Heart right ventricle (tissue), 16 donors: Measurements from ENCODE around the gene HPN. TPM values are rescaled to one million over a fixed set of nuclear protein-coding genes. Genes with fewer than 3 reads are reported as not detected.
A peak's percentile ranks its signal among the peaks of the same experiment; 100 is the strongest.
"Not testable (repeated sequence)": the region's sequence is repeated elsewhere in the genome, so short reads cannot be mapped to it uniquely, and the experiment has no call there.

Source experiments
- ATAC-seq, 8 donors: fragments of 200-7000 bp; cut with Tn5 transposase; one replicate each; pipeline ENCODE4 v1.9.1; 2020; ENCODE audit warnings: mild to moderate bottlenecking in 8 of 8, moderate library complexity in 8 of 8, moderate number of reproducible peaks in 1 of 8
- DNase-seq, 2 donors: peaks; one replicate each; pipeline ENCODE4 v3.0.0-alpha.2; 2020
- H3K27ac ChIP-seq, 10 donors: fragments of 200-600 bp; sonication (generic) in 2 of 10; one replicate each; pipeline versions ENCODE4 v1.5.0 to v1.8.0; 2020 to 2022; ENCODE audit warnings: mild to moderate bottlenecking in 3 of 10
- H3K27me3 ChIP-seq, 7 donors: fragments of 200-600 bp; one replicate each; pipeline ENCODE4 v1.8.0; 2021 to 2022; ENCODE audit warnings: mild to moderate bottlenecking in 2 of 7
- H3K36me3 ChIP-seq, 9 donors: fragments of 200-600 bp; sonication (generic) in 1 of 9; one replicate each; pipeline versions ENCODE4 v1.5.0 to v1.8.0; 2020 to 2022; ENCODE audit warnings: mild to moderate bottlenecking in 2 of 9
- H3K4me1 ChIP-seq, 9 donors: fragments of 200-600 bp; sonication (generic) in 1 of 9; one replicate each; pipeline versions ENCODE4 v1.5.0 to v1.8.0; 2020 to 2022; ENCODE audit warnings: mild to moderate bottlenecking in 4 of 9
- H3K4me3 ChIP-seq, 10 donors: fragments of 200-600 bp; sonication (generic) in 2 of 10; one replicate each; pipeline versions ENCODE4 v1.5.0 to v1.8.0; 2020 to 2022; ENCODE audit warnings: mild to moderate bottlenecking in 7 of 10, moderate library complexity in 2 of 10
- H3K9me3 ChIP-seq, 11 donors: fragments of 200-600 bp in 10 of 11; sonication (generic) in 2 of 11; one replicate each; pipeline versions ENCODE4 v1.5.0 to v1.8.0; 2013 to 2022; ENCODE audit warnings: mild to moderate bottlenecking in 2 of 11, control low read depth in 1 of 11, moderate library complexity in 1 of 11
- WGBS, 2 donors: extraction: QIAGEN DNeasy Blood & Tissue Kit; methylation state at CpG; one replicate each; pipeline ENCODE4 v1.1.7; 2013; ENCODE audit warnings: inconsistent platforms in 1 of 2; 5-methylcytosine and 5-hydroxymethylcytosine counted together
- intact Hi-C, 10 donors: fragments of 100-400 bp; cut with DNase I; formaldehyde crosslinking; loops; one replicate each; pipeline versions ENCODE4 v1.11.1 to v1.14.2; 2022
- polyA plus RNA-seq, 2 donors: library from polyadenylated mRNA; stranded (reverse); fragments of 200-250 nt; gene quantifications; one replicate each; pipeline ENCODE4 v1.2.3, GENCODE V29; 2013
- total RNA-seq, 10 donors: library from RNA; stranded (reverse); fragmentation: NEBNext Ultra II Directional in 3 of 10; extraction: Animal tissue kit (Norgen Biotek cat#: 25700) in 3 of 10; gene quantifications; one replicate each; pipeline versions ENCODE4 v1.2.1 to v1.2.4, GENCODE V29; 2021 to 2023
- TF ChIP-seq, protein P1 (sequence below), 9 donors: fragments of 200-600 bp; sonication (generic) in 2 of 9; IDR thresholded peaks; one replicate each; pipeline versions ENCODE4 v1.5.0 to v1.8.0; 2021 to 2022; ENCODE audit warnings: antibody characterized with exemption in 9 of 9, mild to moderate bottlenecking in 5 of 9, moderate library complexity in 1 of 9
- donor health status: Arrhythmogenic right ventricular cardiomyopathy.
- donor health status: ischemic (EF 13 %, LVEDD 7.1; RV severe dilation, severe dysfunction).
- donor health status: healthy with polysubstance abuse.
- donor health status: DM: no; HTN: yes; CAD: no.
- donor health status: DM: no; HTN: no; CAD: no.
- donor health status: ischemic (EF 25% LVEDD 6.9; RV normal size, moderate dysfunction).
- donor health status: ischemic (EF 25% LVEDD 5.7; RV mildly dilated, moderate dysfunction).
- donor health status: healthy.
- donor health status: DM: yes; HTN: yes; CAD: no.
- donor health status: Ischemic cardiomyopathy.
- donor health status: ischemic (EF 35%, LVEDD 5.7; RV mildly dilated, moderate dysfunction).
- donor health status: nonischemic (EF 11% LVEDD 7.7; RV severe dilation, severe dysfunction).
- donor health status: DM: yes; HTN: yes; CAD: no.
- donor health status: PGD.
- donor health status: ischemic (EF 29% LVEDD 5.4; RV normal size, mild dysfunction).
- donor health status: nonischemic (EF 23%, LVEDD 6.1; RV moderate dilation, normal function).

Gene HPN
- total and polyA plus RNA-seq, 12 donors: 1.4 to 13.1 (median 4.0) TPM

- TF ChIP-seq, protein P1, sequence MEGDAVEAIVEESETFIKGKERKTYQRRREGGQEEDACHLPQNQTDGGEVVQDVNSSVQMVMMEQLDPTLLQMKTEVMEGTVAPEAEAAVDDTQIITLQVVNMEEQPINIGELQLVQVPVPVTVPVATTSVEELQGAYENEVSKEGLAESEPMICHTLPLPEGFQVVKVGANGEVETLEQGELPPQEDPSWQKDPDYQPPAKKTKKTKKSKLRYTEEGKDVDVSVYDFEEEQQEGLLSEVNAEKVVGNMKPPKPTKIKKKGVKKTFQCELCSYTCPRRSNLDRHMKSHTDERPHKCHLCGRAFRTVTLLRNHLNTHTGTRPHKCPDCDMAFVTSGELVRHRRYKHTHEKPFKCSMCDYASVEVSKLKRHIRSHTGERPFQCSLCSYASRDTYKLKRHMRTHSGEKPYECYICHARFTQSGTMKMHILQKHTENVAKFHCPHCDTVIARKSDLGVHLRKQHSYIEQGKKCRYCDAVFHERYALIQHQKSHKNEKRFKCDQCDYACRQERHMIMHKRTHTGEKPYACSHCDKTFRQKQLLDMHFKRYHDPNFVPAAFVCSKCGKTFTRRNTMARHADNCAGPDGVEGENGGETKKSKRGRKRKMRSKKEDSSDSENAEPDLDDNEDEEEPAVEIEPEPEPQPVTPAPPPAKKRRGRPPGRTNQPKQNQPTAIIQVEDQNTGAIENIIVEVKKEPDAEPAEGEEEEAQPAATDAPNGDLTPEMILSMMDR (IDR thresholded peaks at IDR 0.05): no peak
- intact Hi-C loops: loop anchor here in 1 of 10 donors (5.0 kb wide), 1 partner anchor 41 kb away; no protein-coding TSS in a partner anchor
- DNase-seq: no peak
- H3K27me3 ChIP-seq: no peaks in the 10 kb centered on the region
- H3K27ac ChIP-seq: no peak overlapping the region
- ATAC-seq: no peak
- H3K4me1 ChIP-seq: peaks cover under 1 to 36% (median 15%) of the 10 kb centered on the region in 9 donors
- no peaks in the 10 kb centered on the region for H3K36me3 ChIP-seq
- no peaks in the 10 kb centered on the region for H3K9me3 ChIP-seq
- WGBS, 2 donors: 91 to 94% methylated on average over 5 of the region's 5 CpGs
- H3K4me3 ChIP-seq: no peak overlapping the region
Measured at GRCh38 chr19:35046461-35046860, 4.9 kb downstream of the HPN start.

DNA sequence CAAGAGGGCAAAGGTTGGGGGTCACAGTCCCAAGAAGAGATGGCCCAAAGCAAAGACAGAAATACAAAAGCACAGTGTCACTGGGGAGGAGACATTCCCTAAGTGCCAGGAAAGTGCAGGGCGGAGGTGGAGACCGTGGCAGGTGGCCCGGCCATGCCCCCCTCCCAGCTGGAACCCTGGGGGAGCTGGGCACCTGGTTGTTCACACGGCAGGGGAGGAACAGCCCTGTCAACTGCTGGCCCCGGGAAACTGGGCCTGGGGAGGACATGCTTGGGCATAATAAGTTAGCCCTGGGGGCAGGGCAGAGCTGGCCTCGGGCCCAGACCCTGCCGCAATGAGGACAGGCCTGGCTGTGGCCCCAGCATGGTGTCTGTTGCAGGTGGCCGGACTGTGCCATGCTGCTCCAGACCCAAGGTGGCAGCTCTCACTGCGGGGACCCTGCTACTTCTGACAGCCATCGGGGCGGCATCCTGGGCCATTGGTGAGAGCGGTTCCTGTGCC, 7.4 kb downstream of the HPN start:
- no peaks in the 10 kb centered on the region for H3K36me3 ChIP-seq
- H3K4me1 ChIP-seq: peaks cover 0 to 24% (median 9%) of the 10 kb centered on the region in 9 donors
- no peaks in the 10 kb centered on the region for H3K27me3 ChIP-seq
- 37 to 38% methylated on average over 12 of the region's 12 CpGs for WGBS, 2 donors
- peak; percentile 54 to 70 for DNase-seq
- no peak overlapping the region for H3K4me3 ChIP-seq
- peak; percentile 32 to 94 (median 87) for ATAC-seq
- peak overlapping the region in 9 of 10 donors; percentile 44 to 81 (median 68) for H3K27ac ChIP-seq
- H3K9me3 ChIP-seq: no peaks in the 10 kb centered on the region
- intact Hi-C loops: loop anchor here in 1 of 10 donors (5.0 kb wide), 1 partner anchor 38 kb away; no protein-coding TSS in a partner anchor
- TF ChIP-seq, protein P1 (IDR thresholded peaks at IDR 0.05): no peak

GRCh38 chr19:35049456-35049855, 7.9 kb downstream of the HPN start:
- Histone ChIP-seq H3K27ac (peak overlapping the region in 8 of 10 donors; percentile 44 to 81 (median 70)), H3K36me3 (no peaks in the 10 kb centered on the region), H3K4me3 (no peak overlapping the region), H3K9me3 (no peaks in the 10 kb centered on the region), H3K4me1 (peaks cover 0 to 19% (median 9%) of the 10 kb centered on the region in 9 donors), H3K27me3 (no peaks in the 10 kb centered on the region)
- WGBS, 2 donors: 64 to 70% methylated on average over 5 of the region's 5 CpGs
- no peak for DNase-seq
- no peak for ATAC-seq
- TF ChIP-seq, protein P1 (IDR thresholded peaks at IDR 0.05): no peak
- intact Hi-C loops: loop anchor here in 1 of 10 donors (5.0 kb wide), 1 partner anchor 38 kb away; no protein-coding TSS in a partner anchor

DNA sequence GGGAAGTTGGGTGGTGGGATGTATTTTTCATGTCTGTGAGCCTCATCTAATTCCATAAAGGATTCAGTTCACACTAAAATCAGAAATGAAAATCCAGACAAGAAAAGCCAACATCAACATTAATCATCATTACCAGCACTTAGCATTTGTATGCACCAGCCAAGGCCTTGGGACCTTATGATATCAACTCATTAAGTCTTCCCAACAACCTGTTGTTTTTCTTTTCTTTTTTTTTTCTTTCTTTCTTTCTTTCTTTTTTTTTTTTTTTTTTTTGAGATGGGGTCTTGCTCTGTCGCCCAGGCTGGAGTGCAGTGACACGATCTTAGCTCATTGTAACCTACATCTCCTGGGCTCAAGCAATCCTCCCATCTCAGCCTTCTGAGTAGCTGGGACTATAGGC, 9.1 kb downstream of the HPN start:
- not testable (repeated sequence) for H3K36me3 ChIP-seq, H3K9me3 ChIP-seq, H3K27ac ChIP-seq, ATAC-seq, H3K4me3 ChIP-seq, H3K27me3 ChIP-seq, DNase-seq
- intact Hi-C loops: loop anchor here in 1 of 10 donors (5.0 kb wide), 1 partner anchor 37 kb away; no protein-coding TSS in a partner anchor
- 91 to 95% methylated on average over 2 of the region's 2 CpGs for WGBS, 2 donors
- peaks cover 0 to 19% (median 9%) of the 10 kb centered on the region in 9 donors for H3K4me1 ChIP-seq

DNA sequence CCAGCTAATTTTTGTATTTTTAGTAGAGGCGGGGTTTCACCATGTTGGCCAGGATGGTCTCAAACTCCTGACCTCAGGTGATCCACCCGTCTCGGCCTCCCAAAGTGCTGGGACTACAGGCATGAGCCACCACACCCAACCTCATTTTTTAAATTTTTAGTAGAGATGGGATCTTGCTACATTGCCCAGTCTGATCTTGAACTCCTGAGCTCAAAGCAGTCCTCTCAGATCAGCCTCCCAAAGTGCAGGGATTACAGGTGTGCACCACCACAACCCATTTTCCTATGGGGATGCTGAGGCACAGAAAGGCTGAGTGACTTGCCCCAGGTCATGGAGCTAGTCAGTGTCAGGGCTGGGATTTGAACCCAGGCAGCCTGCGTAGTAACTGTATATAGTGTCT, 9.7 kb downstream of the HPN start:
- DNase-seq, H3K36me3 ChIP-seq, H3K27ac ChIP-seq, H3K9me3 ChIP-seq, H3K4me3 ChIP-seq, H3K27me3 ChIP-seq, ATAC-seq: not testable (repeated sequence)
- 96% methylated on average over 4 of the region's 4 CpGs for WGBS, 2 donors
- intact Hi-C loops: loop anchor here in 1 of 10 donors (5.0 kb wide), 1 partner anchor 36 kb away; no protein-coding TSS in a partner anchor
- H3K4me1 ChIP-seq: peaks cover 0 to 19% (median 9%) of the 10 kb centered on the region in 9 donors
